AG04449 (cell line): ENCODE data around the gene KPTN.

Experiments used
- CTCF ChIA-PET: fragments of 350-600 bp; formaldehyde crosslinking; extraction: SDS; loops from one replicate; lab custom pipeline; 2021; ENCODE audit warnings: antibody characterized with exemption; lab: Yijun Ruan, JAX
- POLR2A ChIA-PET: fragments of 400-600, 350-600 bp; formaldehyde crosslinking; extraction: SDS; loops from one replicate; lab custom pipeline; 2020; ENCODE audit warnings: antibody characterized with exemption, inconsistent platforms; lab: Yijun Ruan, JAX
- DNase-seq: peaks from one replicate; pipeline ENCODE4 v3.0.0-alpha.2; 2010; ENCODE audit warnings: low read depth, low spot score
- H3K4me3 ChIP-seq: 2 replicates; pipeline ENCODE4 v1.5.1; 2011; ENCODE audit warnings: low read depth, mild to moderate bottlenecking, control low read depth, low read length
- CTCF ChIP-seq: IDR thresholded peaks from one replicate; pipeline ENCODE4 v1.5.1; 2011; ENCODE audit warnings: mild to moderate bottlenecking, moderate library complexity, low read length, control low read depth, inconsistent platforms; ENCODE audit not compliant: insufficient read depth; ENCODE audit errors: missing control alignments

KPTN gene

GRCh38 chr19:47465957-47466356 lies 18.1 kb downstream of the KPTN start:
- TF ChIP-seq CTCF: no peak
- no peak for DNase-seq
- POLR2A ChIA-PET: no interaction called here
- CTCF ChIA-PET: no interaction called here
- no peak overlapping the region for H3K4me3 ChIP-seq

GRCh38 chr19:47464675-47465419 lies 19.2 kb downstream of the KPTN start:
- no peak for DNase-seq
- ChIA-PET POLR2A (no interaction called here), CTCF (interaction anchor here (1.1 to 1.3 kb wide), 3 partner anchors 12 to 26 kb away, joined by 3 read pairs; partner anchors contain the start of gene KPTN)
- no peak overlapping the region for H3K4me3 ChIP-seq
- no peak for TF ChIP-seq CTCF

GRCh38 chr19:47461876-47462275 lies 22.1 kb downstream of the KPTN start:
- CTCF ChIA-PET: interaction anchor here (0.8 kb wide), 1 partner anchor 251 kb away, joined by 3 read pairs; no protein-coding TSS in a partner anchor
- no peak overlapping the region for H3K4me3 ChIP-seq
- DNase-seq: no peak
- TF ChIP-seq CTCF: no peak
- POLR2A ChIA-PET: no interaction called here

- no peak for TF ChIP-seq CTCF
- DNase-seq: no peak
- CTCF ChIA-PET: no interaction called here
- H3K4me3 ChIP-seq: no peak overlapping the region
- POLR2A ChIA-PET: no interaction called here
Measured at GRCh38 chr19:47459477-47459876, 24.5 kb downstream of the KPTN start.

GRCh38 chr19:47458672-47459071 lies 25.3 kb downstream of the KPTN start:
- no peak overlapping the region for H3K4me3 ChIP-seq
- ChIA-PET CTCF (no interaction called here), POLR2A (no interaction called here)
- no peak for TF ChIP-seq CTCF
- no peak for DNase-seq

- no peak for TF ChIP-seq CTCF
- CTCF ChIA-PET: interaction anchor here (1.2 to 1.3 kb wide), 2 partner anchors 22 to 256 kb away, joined by 3 to 6 read pairs; partner anchors contain the start of gene EHD2
- no peak overlapping the region for H3K4me3 ChIP-seq
- POLR2A ChIA-PET: no interaction called here
- DNase-seq: no peak
Measured at GRCh38 chr19:47456721-47457474, 27.1 kb downstream of the KPTN start.
